ENCODE measurements around the gene EDN1. TPM values are rescaled to one million over a fixed set of nuclear protein-coding genes. Genes with fewer than 3 reads are reported as not detected.

Gene EDN1
- total and polyA plus RNA-seq, 9 of the 15 experiments (the other 6 are each of a cell fraction or from before 2014, with no cell fraction given), result 0.03 to 0.06 TPM; not detected in 7

DNA sequence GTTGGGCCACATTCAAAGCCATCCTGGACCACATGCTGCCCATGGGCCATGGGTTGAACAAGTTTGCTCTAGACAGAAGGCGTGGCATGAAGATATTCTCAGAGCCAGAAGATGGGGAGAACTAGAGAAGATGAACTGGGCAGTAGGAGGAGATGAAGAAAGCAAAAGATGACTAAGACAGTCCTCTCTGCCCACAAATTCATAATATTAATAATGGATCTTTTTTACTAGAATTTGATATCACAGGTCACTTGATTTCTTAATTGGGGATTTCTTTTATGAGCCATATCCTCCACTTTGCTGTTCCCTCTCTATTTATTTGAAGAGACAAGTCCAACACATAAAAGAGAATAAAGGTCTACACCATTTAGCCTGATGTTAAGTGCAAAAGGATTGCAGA lies 25.5 kb upstream of the EDN1 start:
- ATAC-seq (no peak), DNase-seq (ENCODE audit: extremely low read depth in 1 of 4, low spot score in 3 of 4) (no peak), FAIRE-seq (no peak)
- ChIA-PET CTCF (ENCODE audit: low intra/inter-chr PET ratio) (no interaction called here), POLR2A (interaction anchor here (0.8 to 1.0 kb wide), 2 partner anchors 10 to 23 kb away, joined by 3 read pairs; no protein-coding TSS in a partner anchor)
- no peak overlapping the region for H3K9ac ChIP-seq (ENCODE audit: insufficient read depth in 1 of 2, low read depth in 2 of 2, low read length in 2 of 2)
- intact Hi-C loops (cut with micrococcal nuclease) (no loop called here), in situ Hi-C loops (cut with MboI) (no loop called here)
- no TSS peak for BruUV-seq (replicated peaks)
- no peaks in the 10 kb centered on the region for H3K79me2 ChIP-seq (ENCODE audit: control insufficient read depth, insufficient read depth, low read length)
- H3K27ac ChIP-seq (ENCODE audit: extremely low read depth, low read depth, low read length), result no peak overlapping the region
- WGBS (ENCODE audit: insufficient coverage, low coverage, missing lambda C conversion rate), result 0% methylated on average over 1 of the region's 1 CpG
- no peak overlapping the region for H3K4me3 ChIP-seq
- H3K9me3 ChIP-seq (replicated peaks; ENCODE audit: control insufficient read depth, insufficient read depth, low read depth, low read length), result no peaks in the 10 kb centered on the region
- H2AFZ ChIP-seq (ENCODE audit: low read depth, low read length), result no peak overlapping the region
- no peaks in the 10 kb centered on the region for H3K4me1 ChIP-seq (replicated peaks in 1 of 2; ENCODE audit: control insufficient read depth in 2 of 2, insufficient read depth in 2 of 2, low read length in 2 of 2)
- H3K36me3 ChIP-seq (ENCODE audit: control insufficient read depth, insufficient read depth, low read length), result no peaks in the 10 kb centered on the region
- no peaks in the 10 kb centered on the region for H4K20me1 ChIP-seq (replicated peaks; ENCODE audit: control insufficient read depth, insufficient read depth, low read length)
- H3K9me1 ChIP-seq (ENCODE audit: control insufficient read depth, insufficient read depth, low read length), result no peaks in the 10 kb centered on the region
- H3K27me3 ChIP-seq (ENCODE audit: control insufficient read depth in 2 of 2, insufficient read depth in 2 of 2, low read length in 2 of 2), result peaks cover 0 to 5% of the 10 kb centered on the region in 2 experiments; a peak in 1 of 5 replicates
- no peak overlapping the region for H3K4me2 ChIP-seq (ENCODE audit: insufficient read depth, low read length)
- TF ChIP-seq CHD1 (IDR thresholded peaks at IDR 0.05; ENCODE audit: low read length) (no peak), ZKSCAN1 (IDR thresholded peaks at IDR 0.05; ENCODE audit: low read depth, low read length) (no peak), TBL1XR1 (IDR thresholded peaks at IDR 0.05; ENCODE audit: low read length in 2 of 2) (no peak), ZNF165 (CRISPR knock-in tag; IDR thresholded peaks at IDR 0.05; ENCODE audit: borderline replicate concordance) (no peak), GMEB1 (CRISPR knock-in tag; IDR thresholded peaks at IDR 0.05) (no peak)
- TF ChIP-seq, protein P1, sequence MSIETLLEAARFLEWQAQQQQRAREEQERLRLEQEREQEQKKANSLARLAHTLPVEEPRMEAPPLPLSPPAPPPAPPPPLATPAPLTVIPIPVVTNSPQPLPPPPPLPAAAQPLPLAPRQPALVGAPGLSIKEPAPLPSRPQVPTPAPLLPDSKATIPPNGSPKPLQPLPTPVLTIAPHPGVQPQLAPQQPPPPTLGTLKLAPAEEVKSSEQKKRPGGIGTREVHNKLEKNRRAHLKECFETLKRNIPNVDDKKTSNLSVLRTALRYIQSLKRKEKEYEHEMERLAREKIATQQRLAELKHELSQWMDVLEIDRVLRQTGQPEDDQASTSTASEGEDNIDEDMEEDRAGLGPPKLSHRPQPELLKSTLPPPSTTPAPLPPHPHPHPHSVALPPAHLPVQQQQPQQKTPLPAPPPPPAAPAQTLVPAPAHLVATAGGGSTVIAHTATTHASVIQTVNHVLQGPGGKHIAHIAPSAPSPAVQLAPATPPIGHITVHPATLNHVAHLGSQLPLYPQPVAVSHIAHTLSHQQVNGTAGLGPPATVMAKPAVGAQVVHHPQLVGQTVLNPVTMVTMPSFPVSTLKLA (conservative IDR thresholded peaks at IDR 0.05), result no peak
- TF ChIP-seq, protein P2, sequence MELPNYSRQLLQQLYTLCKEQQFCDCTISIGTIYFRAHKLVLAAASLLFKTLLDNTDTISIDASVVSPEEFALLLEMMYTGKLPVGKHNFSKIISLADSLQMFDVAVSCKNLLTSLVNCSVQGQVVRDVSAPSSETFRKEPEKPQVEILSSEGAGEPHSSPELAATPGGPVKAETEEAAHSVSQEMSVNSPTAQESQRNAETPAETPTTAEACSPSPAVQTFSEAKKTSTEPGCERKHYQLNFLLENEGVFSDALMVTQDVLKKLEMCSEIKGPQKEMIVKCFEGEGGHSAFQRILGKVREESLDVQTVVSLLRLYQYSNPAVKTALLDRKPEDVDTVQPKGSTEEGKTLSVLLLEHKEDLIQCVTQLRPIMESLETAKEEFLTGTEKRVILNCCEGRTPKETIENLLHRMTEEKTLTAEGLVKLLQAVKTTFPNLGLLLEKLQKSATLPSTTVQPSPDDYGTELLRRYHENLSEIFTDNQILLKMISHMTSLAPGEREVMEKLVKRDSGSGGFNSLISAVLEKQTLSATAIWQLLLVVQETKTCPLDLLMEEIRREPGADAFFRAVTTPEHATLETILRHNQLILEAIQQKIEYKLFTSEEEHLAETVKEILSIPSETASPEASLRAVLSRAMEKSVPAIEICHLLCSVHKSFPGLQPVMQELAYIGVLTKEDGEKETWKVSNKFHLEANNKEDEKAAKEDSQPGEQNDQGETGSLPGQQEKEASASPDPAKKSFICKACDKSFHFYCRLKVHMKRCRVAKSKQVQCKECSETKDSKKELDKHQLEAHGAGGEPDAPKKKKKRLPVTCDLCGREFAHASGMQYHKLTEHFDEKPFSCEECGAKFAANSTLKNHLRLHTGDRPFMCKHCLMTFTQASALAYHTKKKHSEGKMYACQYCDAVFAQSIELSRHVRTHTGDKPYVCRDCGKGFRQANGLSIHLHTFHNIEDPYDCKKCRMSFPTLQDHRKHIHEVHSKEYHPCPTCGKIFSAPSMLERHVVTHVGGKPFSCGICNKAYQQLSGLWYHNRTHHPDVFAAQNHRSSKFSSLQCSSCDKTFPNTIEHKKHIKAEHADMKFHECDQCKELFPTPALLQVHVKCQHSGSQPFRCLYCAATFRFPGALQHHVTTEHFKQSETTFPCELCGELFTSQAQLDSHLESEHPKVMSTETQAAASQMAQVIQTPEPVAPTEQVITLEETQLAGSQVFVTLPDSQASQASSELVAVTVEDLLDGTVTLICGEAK (IDR thresholded peaks at IDR 0.05), result no peak
- TF ChIP-seq, protein P2 (CRISPR knock-in tag; IDR thresholded peaks at IDR 0.05), result no peak
- TF ChIP-seq, protein P3, sequence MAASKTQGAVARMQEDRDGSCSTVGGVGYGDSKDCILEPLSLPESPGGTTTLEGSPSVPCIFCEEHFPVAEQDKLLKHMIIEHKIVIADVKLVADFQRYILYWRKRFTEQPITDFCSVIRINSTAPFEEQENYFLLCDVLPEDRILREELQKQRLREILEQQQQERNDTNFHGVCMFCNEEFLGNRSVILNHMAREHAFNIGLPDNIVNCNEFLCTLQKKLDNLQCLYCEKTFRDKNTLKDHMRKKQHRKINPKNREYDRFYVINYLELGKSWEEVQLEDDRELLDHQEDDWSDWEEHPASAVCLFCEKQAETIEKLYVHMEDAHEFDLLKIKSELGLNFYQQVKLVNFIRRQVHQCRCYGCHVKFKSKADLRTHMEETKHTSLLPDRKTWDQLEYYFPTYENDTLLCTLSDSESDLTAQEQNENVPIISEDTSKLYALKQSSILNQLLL (CRISPR knock-in tag; IDR thresholded peaks at IDR 0.05; ENCODE audit: borderline replicate concordance), result no peak
